ENCODE measurements around the gene C1orf35.

DNA sequence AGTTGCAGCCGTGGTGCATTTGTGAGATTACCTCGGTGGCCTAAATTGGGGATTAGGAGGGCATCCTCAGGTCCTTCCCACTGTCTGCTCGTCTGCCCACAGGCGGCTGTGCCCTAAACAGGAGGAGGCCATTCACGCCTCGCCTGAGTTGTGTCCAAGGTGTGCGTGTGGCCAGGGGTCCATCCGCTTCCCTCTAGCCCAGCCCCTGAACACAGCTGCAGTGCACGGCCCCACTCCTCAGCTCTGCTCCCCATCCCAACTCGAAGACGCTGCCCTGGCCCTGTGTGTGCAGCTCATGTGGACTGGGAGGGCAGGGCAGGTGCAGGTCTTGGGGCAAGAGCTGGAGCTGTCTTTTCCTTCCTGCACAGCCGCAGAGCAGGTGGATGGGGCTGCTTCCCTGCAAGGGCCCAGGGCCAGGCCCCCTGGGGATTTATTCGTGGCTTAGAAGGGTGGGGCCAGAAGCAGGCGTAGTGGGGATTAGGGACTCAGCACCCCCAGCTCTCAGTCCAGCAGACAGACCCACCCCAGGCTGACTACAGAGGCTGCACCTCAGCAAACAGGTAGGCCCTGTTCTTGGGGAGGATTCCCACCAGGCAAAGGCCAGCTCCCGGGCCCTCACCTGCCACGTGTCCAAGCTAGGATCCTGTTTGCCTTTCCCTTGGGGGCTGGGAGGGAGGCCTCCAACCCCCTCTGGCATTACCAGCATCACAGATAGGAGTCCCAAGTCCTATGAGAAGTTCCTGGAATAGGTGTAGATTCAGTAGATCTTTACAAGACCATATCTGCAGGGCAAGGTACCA is 41.3 kb upstream of the C1orf35 start:
- TF ChIP-seq CTCF (IDR thresholded peaks at IDR 0.05; ENCODE audit: low read depth, low read length) = no peak
- TF ChIP-seq EZH2phosphoT487 (IDR thresholded peaks at IDR 0.05; ENCODE audit: low read depth) = no peak
